Activated T-cell treated with anti-CD3 and anti-CD28 coated beads for 48 hours (primary cell): ENCODE data around the gene OR5D13.

ENCODE experiments used
- DNase-seq: peaks from one replicate; pipeline ENCODE4 v3.0.0-alpha.2; 2020; ENCODE audit warnings: low read depth

OR5D13 gene, protein sequence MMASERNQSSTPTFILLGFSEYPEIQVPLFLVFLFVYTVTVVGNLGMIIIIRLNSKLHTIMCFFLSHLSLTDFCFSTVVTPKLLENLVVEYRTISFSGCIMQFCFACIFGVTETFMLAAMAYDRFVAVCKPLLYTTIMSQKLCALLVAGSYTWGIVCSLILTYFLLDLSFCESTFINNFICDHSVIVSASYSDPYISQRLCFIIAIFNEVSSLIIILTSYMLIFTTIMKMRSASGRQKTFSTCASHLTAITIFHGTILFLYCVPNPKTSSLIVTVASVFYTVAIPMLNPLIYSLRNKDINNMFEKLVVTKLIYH

DNA sequence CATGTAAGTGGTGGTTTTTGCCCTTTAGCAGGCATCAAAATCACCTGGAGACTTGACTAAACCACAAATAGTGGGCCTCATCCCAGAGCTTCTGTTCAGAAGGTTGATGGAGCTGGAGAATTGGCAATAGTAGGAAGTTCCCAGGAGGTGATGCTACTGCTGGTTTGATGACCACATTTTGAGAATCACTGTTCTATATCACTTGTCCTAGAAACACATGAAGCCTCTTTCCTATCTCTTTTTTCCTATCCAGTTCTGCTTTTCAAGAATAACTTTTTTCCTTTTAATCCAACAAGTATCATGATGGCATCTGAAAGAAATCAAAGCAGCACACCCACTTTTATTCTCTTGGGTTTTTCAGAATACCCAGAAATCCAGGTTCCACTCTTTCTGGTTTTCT is at the start of gene OR5D13:
TSS of gene OR5D13 (plus strand) at position 301 of the 400 bp plus-strand sequence. CDS start at position 301, 0 bp downstream.
- DNase-seq: no peak

DNA sequence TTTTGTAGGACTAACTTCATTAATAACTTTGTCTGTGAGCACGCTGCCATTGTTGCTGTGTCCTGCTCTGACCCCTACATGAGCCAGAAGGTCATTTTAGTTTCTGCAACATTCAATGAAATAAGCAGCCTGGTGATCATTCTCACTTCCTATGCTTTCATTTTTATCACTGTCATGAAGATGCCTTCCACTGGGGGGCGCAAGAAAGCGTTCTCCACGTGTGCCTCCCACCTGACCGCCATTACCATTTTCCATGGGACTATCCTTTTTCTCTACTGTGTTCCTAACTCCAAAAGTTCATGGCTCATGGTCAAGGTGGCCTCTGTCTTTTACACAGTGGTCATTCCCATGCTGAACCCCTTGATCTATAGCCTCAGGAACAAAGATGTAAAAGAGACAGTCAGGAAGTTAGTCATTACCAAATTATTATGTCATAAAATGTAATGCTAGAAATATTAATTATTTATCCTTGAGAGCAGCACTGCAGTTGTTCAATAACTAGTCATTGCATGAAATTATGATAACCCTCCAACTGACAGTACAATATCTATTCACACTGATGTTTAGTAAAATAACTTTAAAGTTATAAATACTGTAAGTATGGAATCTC is 46.4 kb upstream of the OR5D13 start:
- DNase-seq: no peak

- no peak for DNase-seq
Observed at GRCh38 chr11:55732936-55733335, 40.3 kb upstream of the OR5D13 start.

DNA sequence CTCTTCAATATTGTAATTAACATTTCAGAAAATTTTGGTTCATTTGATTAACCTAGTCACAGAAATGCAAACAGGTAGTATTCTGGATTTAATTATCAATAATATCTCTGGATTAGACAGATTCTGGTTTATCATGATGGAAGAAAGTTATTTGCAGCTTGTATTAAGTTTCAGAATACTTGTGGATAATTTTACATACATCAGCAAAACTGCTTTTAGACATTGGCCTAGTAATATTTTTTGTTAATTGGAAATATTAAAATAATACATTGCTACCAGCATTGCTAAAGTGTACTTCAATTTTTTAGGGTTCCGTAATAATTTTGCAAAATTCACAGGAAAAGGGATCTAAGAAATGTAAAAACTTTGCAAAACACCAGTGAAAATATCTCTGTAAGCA is 18.4 kb downstream of the OR5D13 start:
- DNase-seq: no peak

- no peak for DNase-seq
Observed at GRCh38 chr11:55793321-55793720, 20.1 kb downstream of the OR5D13 start.

- DNase-seq: no peak
Observed at GRCh38 chr11:55795256-55795655, 22.0 kb downstream of the OR5D13 start, which contains the start of gene OR5D14. TSS of gene OR5D14 (plus strand) at chr11:55795556. CDS start at chr11:55795556, 0 bp downstream.

GRCh38 chr11:55806248-55806647 is 33.0 kb downstream of the OR5D13 start:
- no peak for DNase-seq

DNA sequence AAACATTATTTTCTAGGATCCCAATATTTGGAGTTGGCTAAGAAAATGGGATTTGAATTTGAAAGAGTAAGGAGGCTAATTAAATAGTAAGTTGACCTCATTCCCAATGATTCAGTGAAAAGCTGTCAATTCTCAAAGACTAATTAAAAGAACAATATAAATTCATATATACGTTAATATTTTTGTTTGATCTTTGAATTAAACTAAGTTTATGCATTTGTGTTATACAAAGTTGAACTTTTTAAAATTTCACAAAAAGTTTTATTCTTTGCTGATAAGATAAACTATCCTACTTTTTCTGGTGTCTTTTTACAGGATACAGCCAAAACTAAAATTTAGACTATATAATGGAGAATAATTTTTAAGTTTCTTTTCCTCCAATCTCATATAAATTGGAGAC is 37.8 kb downstream of the OR5D13 start, which contains the start of gene OR5L1:
TSS of gene OR5L1 (plus strand) at position 301 of the 400 bp plus-strand sequence. CDS start 100 bp downstream, outside the sequence.
- no peak for DNase-seq

DNA sequence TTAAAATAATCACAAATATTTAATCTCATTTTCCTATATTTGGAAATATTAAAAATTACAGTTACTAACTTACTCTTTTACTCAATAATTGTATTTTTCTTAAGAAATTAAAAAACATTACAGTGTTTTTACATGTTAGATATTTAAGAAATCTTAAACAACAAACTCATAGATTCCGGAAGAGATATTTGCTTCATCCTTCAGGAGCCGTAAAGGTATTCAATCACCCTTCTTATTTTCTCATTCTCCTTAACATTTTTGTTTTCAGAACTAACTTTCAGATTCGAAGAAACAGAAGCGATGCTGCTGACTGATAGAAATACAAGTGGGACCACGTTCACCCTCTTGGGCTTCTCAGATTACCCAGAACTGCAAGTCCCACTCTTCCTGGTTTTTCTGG is 46.1 kb downstream of the OR5D13 start, which contains the start of gene OR5D18:
TSS of gene OR5D18 (plus strand) at position 301 of the 400 bp plus-strand sequence. CDS start at position 301, 0 bp downstream.
- DNase-seq: no peak
